ENCODE measurements around the gene MGLL. TPM values are rescaled to one million over a fixed set of nuclear protein-coding genes. Genes with fewer than 3 reads are reported as not detected.

Gene MGLL
- total and polyA plus RNA-seq, 4 donors: 67.0 to 182 (median 78.2) TPM

DNA sequence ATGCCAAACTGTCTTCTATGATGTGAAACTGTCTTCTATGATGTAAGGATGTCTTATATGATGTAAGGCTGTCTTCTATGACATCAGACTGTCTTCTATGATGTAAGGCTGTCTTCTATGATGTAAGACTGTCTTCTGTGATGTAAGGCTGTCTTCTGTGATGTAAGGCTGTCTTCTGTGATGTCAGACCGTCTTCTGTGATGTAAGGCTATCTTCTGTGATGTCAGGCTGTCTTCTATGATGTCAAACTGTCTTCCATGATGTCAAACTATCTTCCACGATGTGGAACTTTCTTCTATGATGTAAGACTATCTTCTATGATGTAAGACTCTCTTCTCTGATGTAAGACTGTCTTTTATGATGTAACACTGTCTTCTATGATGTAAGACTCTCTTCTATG, 27.9 kb downstream of the MGLL start:
- no peaks in the 10 kb centered on the region for H3K27me3 ChIP-seq (ENCODE audit: control insufficient read depth in 3 of 3, insufficient read depth in 3 of 3, low read length in 2 of 3)
- no peak overlapping the region for H3K27ac ChIP-seq (ENCODE audit: low read depth in 1 of 2, low read length in 1 of 2)

DNA sequence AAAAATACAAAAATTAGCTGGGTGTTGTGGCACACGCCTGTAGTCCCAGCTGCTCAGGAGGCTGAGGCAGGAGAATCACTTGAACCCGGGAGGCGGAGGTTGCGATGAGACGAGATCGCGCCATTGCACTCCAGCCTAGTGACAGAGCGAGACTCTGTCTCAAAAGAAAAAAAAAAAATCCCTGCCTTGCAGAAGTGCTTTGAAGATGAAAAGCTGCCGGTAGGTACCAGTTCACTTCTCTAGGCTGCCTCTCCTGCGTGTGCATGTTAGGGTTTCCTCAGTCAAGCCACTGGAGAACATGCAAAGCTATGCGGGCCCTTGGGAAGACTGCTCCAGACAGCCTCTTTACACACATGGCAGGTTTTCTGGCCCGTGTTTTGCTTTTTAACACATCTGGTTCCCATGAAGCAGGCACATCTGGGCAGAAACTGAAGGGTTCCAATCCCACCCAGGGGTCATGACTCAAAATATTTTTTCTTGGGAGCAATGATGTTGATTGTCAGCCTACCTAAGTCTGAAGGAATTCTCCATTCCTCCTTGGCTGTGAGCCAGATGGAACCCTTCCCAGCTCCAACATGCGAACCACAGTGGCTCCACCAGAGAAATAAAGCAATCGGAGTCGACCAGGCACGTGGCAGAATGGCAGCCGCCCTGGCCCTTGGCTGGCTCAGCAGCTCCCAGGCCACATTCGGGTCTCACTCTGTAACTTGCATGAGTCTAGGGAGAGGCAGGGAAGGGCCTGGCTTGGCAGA, 29.6 kb downstream of the MGLL start:
- H3K4me1 ChIP-seq (ENCODE audit: control insufficient read depth in 5 of 5, insufficient read depth in 5 of 5, low read length in 5 of 5): peaks cover 6 to 22% (median 10%) of the 10 kb centered on the region in 5 donors
- no peak overlapping the region for H3K27ac ChIP-seq (ENCODE audit: low read depth in 1 of 2, low read length in 1 of 2)
- H3K4me3 ChIP-seq: no peak overlapping the region
- no peak for ATAC-seq (ENCODE audit: insufficient read depth, low FRiP score)
- H3K27me3 ChIP-seq (ENCODE audit: control insufficient read depth in 3 of 3, insufficient read depth in 3 of 3, low read length in 2 of 3): no peaks in the 10 kb centered on the region
- peaks cover 0 to 5% (median 1%) of the 10 kb centered on the region in 4 donors for H3K36me3 ChIP-seq (ENCODE audit: control insufficient read depth in 4 of 4, insufficient read depth in 4 of 4, low read length in 4 of 4)
- H3K9ac ChIP-seq (ENCODE audit: insufficient read depth in 1 of 2, low read length in 2 of 2): no peak overlapping the region
- WGBS, 2 donors: 74 to 85% methylated on average over 18 of the region's 18 CpGs
- peak; percentile 57 to 68 (median 61) for DNase-seq
- TF ChIP-seq, protein P1, sequence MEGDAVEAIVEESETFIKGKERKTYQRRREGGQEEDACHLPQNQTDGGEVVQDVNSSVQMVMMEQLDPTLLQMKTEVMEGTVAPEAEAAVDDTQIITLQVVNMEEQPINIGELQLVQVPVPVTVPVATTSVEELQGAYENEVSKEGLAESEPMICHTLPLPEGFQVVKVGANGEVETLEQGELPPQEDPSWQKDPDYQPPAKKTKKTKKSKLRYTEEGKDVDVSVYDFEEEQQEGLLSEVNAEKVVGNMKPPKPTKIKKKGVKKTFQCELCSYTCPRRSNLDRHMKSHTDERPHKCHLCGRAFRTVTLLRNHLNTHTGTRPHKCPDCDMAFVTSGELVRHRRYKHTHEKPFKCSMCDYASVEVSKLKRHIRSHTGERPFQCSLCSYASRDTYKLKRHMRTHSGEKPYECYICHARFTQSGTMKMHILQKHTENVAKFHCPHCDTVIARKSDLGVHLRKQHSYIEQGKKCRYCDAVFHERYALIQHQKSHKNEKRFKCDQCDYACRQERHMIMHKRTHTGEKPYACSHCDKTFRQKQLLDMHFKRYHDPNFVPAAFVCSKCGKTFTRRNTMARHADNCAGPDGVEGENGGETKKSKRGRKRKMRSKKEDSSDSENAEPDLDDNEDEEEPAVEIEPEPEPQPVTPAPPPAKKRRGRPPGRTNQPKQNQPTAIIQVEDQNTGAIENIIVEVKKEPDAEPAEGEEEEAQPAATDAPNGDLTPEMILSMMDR (IDR thresholded peaks at IDR 0.05; ENCODE audit: control extremely low read depth, extremely low read depth): no peak
- no peaks in the 10 kb centered on the region for H3K9me3 ChIP-seq (ENCODE audit: control insufficient read depth in 4 of 4, insufficient read depth in 3 of 4, low read length in 3 of 4)

More for the DNA sequence above, 27.9 kb downstream of the MGLL start:
- TF ChIP-seq, protein P1 (IDR thresholded peaks at IDR 0.05; ENCODE audit: control extremely low read depth, extremely low read depth): no peak
- Histone ChIP-seq H3K4me3 (no peak overlapping the region), H3K36me3 (ENCODE audit: control insufficient read depth in 4 of 4, insufficient read depth in 4 of 4, low read length in 4 of 4) (peaks cover 0 to 5% (median 1%) of the 10 kb centered on the region in 4 donors), H3K4me1 (ENCODE audit: control insufficient read depth in 5 of 5, insufficient read depth in 5 of 5, low read length in 5 of 5) (peaks cover 6 to 22% (median 7%) of the 10 kb centered on the region in 5 donors), H3K9me3 (ENCODE audit: control insufficient read depth in 4 of 4, insufficient read depth in 3 of 4, low read length in 3 of 4) (no peaks in the 10 kb centered on the region), H3K9ac (ENCODE audit: insufficient read depth in 1 of 2, low read length in 2 of 2) (no peak overlapping the region)
- DNase-seq (no peak), ATAC-seq (ENCODE audit: insufficient read depth, low FRiP score) (no peak)
- 86 to 96% methylated on average over 2 of the region's 2 CpGs for WGBS, 2 donors

DNA sequence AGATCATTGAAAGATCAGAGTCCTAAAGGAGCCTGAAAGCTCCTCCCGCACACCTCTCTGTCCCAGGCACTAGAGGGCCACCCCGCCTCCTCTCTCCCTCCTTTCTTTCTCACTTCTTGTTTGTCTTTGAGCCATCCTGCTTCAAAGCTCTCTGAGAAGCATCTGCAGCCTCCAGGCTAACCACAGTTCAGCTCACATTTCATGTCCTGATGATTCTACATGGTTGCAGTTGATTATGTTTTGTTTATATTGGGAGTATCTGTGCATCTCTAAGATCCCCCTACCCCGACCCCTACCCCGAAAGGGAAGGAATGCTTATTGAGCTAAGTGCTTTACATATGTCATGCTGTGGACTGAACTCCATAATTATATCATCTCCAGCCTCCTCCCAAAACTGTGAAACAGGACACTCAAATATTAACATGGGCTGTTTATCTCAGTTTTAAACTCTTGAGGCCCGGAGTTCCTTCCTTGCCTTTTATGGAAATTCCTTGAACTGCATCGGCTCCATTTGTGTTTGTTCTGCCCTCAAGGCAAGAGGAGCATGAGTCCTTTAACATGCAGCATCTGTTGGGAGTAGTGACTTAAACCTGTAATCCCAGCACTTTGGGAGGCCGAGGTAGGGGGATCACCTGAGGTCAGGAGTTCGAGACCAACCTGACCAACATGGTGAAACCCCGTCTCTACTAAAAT, 30.9 kb downstream of the MGLL start:
- no peak for ATAC-seq (ENCODE audit: insufficient read depth, low FRiP score)

More for the DNA sequence above, 30.9 kb downstream of the MGLL start:
- TF ChIP-seq, protein P1 (IDR thresholded peaks at IDR 0.05; ENCODE audit: control extremely low read depth, extremely low read depth): no peak
- H3K9me3 ChIP-seq (ENCODE audit: control insufficient read depth in 4 of 4, insufficient read depth in 3 of 4, low read length in 3 of 4): no peaks in the 10 kb centered on the region
- 50 to 58% methylated on average over 9 of the region's 9 CpGs for WGBS, 2 donors
- H3K27ac ChIP-seq (ENCODE audit: low read depth in 1 of 2, low read length in 1 of 2): peak overlapping the region in 1 of 2 donors; percentile 6
- H3K4me3 ChIP-seq: no peak overlapping the region
- H3K9ac ChIP-seq (ENCODE audit: insufficient read depth in 1 of 2, low read length in 2 of 2): peak overlapping the region in 1 of 2 donors; percentile 26
- no peaks in the 10 kb centered on the region for H3K27me3 ChIP-seq (ENCODE audit: control insufficient read depth in 3 of 3, insufficient read depth in 3 of 3, low read length in 2 of 3)
- peaks cover 0 to 5% (median 0%) of the 10 kb centered on the region in 4 donors for H3K36me3 ChIP-seq (ENCODE audit: control insufficient read depth in 4 of 4, insufficient read depth in 4 of 4, low read length in 4 of 4)
- H3K4me1 ChIP-seq (ENCODE audit: control insufficient read depth in 5 of 5, insufficient read depth in 5 of 5, low read length in 5 of 5): peaks cover 9 to 34% (median 13%) of the 10 kb centered on the region in 5 donors
- peak; percentile 49 to 77 (median 67) for DNase-seq

Measured in lung (tissue), 12 donors.